SKM-1 treated with dmso at 0.1 percent for 144 hours (cell line): Measurements from ENCODE around the gene PDE4B.
"Not testable (repeated sequence)": the region's sequence is repeated elsewhere in the genome, so short reads cannot be mapped to it uniquely, and the experiment has no call there.

ENCODE experiments used
- DNase-seq: peaks from one replicate; lab custom pipeline; 2025; ENCODE audit not compliant: unreplicated experiment; lab: John Stamatoyannopoulos, UW

PDE4B gene

DNA sequence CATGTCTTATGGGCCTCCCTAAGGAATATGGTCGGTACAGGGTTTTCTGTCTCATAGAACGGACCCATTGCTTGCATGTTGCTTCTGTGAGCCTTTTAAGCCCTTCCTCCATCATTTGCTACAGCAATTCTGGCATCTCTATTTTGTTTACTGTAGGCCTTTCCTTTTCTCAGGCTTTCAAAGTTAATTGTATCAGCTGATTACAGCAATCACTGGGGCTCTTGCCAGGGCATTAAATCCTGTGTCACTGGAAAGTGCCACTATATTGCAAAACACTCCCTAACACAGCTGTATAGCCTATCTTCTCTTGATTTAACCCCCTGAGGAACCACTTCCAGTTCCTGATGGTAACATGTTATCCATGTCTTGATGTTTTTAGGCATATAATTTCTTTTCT is 156.5 kb downstream of the PDE4B start:
- no peak for DNase-seq

DNA sequence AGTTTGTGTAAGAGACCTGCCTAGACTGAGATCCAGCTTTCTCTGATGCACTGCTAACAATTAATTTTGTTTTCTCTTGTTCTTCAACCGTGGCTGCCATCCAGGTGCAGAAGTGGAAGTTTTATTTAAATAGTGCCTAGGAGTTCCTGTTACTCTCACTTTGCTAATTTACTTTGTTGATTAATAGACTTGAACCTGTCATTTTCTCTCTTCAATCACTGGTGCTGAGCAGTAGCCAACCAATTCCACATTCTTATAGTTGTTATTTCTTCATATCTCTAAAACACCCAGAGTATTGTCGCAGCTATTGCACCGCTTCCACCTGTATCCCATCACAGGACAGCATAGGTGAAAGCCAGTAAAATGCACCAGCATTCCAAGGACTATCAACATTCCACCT is 157.2 kb downstream of the PDE4B start:
- DNase-seq: no peak

DNA sequence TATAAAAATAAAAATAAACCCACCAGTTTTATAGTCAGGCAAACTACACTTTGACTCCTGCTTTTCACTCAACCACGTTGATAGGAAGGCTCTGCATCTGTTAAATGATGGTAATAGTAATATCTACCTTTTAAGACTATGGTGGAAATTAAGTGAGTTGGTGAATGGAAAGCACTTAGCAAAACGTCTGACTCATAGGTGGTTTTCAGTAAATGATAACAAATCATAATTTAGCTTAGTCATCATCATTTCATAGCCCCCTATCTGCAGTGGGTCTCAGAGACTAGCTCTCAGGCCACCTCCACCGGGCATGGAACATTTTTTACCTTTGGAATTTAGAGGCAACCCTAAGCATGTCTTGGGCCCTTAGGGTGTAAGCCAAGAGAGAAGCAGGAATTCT is 160.0 kb downstream of the PDE4B start:
- DNase-seq: no peak

DNA sequence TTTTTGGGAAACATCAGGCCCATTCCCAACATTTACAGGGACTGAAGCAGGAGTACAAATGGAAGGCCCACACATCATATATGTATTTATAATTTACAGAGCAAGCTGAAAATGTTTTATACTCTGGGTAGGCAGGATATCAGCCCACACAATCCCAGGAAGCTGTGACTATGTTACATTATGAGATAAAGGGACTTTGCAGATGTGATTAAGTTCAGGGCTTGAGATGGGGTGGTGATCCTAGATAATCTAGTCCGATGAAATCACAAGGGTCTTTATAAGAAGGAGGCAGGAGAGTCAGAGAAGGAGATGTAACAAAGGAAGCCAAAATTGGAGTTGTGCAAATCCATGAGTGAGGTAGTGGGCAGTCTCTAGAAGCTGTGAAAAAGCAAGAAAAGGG is 160.5 kb downstream of the PDE4B start:
- DNase-seq: no peak

DNA sequence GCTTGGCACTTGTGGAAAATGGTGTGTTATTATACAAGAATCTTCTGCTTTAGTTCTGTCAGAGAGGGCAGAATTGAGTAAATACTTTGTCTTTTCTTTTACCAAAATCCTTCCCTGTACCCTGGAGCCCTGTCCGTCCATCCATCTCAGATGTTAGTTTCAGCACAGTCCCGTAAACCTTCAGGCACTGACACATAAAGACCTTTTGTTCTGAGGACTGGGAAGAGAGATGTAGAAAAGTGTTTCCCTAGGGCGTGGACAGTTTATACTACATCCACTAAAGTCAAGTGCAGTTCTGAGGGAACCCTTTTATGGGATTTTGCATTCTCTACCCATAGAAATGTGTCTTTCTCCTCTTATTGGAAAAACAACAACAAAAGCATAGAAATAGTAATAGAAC is 162.4 kb downstream of the PDE4B start:
- DNase-seq: no peak

DNA sequence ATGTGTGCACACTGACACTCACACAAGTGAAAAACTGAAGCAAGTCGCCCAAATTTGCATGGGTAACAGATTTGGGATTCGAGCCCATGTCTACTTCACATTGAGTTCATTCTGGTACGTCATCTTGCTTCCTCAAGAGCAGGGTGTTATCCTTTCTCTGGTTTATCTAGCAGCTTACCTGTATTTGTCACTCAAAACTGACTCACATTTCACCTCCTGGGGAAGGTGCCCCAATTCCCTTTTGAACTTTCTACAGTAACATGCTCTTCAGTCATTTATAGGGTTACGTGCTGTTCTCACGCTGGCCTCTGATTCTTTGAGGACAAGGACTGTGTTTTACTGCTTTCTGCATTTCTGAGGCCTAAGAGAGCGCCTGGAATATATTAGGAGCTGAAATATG is 162.8 kb downstream of the PDE4B start:
- DNase-seq: no peak

DNA sequence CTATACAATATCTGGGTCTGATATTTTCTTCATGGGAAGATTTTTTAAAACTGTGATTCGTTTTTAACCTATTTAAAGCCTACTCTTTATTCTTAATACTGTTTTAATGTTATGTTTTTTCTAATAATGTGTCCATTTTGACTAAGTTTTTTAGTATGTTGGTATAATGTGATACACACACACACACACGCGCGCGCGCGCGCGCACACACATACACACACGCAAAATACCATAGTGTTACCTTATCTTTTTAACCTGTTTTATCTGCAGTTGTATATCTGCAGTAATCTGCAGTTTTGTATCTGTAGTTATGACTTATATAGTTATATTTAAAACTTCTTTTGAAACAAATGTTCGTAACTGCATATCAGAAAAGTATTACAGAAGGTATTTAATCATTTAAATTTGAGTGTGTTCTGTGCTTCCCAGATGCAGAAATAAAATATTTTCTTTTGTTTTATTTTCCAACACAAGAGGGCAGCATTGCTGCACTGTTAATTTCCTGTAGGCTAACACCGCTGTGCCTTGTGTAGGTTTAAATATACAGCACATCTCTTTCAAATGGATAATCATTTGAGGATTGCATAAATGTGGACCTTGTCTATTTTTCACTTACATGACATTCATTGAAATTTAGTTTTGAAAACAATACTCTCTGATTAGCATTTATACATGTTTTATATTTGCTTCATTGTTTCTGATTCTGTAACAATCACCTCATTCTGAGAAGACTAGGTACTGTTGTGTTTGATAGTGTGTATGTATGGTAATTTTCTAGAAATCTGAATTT is 166.1 kb downstream of the PDE4B start:
- DNase-seq: peak; percentile 49

DNA sequence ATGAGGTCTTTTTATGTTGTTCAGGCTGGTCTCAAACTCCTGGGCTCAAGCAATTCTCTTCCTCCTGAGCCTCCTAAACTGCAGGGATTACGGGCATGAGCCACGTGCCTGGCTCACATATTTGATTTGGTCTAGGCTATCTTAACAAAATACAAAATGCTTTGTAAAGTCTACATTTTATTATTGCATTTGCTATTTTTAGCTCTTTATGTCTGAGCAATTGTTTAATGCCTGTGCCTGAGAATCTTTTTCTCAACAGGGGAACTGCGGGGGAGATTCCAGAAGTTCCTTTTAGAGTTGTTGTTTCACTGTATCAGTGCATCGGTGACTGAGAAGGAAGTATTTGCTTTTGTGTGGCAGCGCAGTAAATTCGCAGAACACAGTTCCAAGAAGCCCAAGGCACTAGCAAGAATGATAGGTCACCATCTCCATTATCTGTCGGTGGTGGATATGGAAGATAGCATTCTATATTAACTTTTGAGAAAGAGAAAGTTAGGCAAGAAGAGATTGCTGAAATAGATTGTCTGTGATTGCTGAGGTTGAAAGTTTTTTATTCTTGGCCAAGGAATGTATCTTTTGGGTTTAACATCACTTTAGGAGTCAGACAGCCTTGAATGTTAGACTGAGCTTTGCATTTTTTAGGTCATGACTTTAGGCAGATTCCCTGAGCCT is 167.3 kb downstream of the PDE4B start:
- DNase-seq: no peak

DNA sequence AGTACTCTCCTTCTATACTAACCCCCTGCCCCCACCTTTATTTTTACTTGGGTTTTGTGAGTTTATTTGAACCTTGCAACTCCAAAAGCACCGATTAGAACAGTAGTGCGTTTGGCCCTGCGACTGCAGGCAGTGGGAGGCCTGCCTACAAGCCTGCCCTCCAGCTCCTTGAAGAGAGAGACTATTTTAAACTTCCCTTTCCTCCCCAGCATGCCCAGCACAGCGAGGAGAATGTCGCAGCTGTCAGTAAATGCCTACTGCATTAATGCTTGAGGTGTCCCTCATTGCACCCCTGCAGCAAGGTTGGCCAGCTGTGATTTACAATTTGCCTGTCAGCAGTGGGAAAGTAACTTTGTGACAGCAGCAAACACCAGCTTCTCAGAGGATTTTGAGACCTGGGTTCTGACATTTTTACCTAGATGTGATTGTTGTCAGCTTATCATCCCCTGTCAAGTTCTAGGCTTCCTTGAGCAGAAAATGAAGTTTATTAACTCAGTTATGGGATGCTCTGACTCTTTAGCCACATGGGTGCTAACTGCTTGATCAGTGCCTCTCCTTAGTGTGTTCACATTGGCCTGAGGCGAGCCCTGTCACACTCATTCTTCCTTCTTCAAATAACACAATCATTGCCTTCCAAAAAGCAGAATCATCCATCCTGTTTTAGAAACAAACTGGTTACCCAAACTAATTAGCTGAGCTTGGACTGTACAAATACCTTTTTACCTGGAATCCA is 170.6 kb downstream of the PDE4B start:
- DNase-seq: no peak

DNA sequence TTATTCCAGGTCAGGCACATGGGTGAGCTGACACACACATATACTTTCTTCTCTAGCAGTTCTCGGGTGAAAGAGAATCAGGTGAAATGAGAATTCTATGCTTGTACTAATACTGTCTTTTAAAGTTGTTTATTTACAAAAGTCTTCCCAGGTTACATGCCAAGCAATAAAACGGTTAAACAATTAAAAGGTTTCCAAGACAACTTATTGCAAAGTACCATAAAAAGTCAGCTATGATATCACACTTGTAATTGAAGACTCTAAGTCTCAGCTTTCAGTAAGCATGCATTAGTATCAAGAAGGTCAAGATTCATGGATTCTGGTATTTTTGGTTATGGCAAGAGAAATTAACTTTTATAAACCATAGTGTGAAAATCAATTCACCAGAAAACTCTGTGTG is 171.4 kb downstream of the PDE4B start:
- no peak for DNase-seq

DNA sequence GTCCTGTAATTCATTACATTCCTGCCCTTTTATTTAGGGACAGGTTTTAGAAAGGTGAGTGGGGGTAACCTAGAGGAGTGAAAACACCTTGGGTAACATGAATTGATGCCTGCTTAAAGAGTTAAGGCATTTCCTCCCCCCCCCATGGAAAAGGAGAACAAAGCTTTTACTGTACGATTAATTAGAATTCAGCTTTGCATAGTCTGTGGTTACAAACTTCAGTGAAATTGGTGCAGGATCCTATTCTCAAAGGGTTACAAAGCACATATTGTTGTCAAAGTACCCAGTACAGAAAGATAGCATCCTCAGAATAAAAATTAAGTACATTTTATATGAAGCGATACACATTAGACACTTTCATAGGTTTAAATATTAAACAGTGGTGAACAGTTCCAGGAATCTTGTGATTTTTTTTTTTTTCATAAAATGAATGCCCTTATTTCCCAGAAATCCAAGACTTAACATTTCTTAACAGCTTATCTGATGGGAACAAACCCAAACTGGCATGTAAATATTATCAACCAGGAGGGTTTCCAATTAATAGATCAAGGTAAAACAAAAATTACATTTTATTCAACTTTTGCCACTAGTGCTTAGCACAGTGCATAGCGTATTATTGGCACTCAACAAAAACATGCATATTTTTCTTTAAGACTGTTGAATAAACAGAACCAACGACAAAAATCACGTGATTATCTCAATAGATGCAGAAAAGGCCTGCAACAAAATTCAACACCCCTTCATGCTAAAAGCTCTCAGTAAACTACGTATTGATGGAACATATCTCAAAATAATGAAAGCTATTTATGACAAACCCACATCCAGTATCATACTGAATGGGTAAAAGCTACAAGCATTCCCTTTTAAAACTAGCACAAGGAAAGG is 172.7 kb downstream of the PDE4B start:
- no peak for DNase-seq

DNA sequence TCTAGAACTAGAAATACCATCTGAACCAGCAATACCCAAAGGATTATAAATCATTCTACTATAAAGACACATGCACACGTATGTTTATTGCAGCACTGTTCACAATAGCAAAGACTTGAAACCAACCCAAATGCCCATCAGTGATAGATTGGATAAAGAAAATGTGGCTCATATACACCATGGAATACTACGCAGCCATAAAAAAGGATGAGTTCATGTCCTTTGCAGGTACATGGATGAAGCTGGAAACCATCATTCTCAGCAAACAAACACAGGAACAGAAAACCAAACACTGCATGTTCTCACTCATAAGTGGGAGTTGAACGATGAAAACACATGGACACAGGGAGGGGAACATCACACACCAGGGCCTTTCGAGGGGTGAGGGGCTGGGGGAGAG is 174.8 kb downstream of the PDE4B start:
- DNase-seq: not testable (repeated sequence)

DNA sequence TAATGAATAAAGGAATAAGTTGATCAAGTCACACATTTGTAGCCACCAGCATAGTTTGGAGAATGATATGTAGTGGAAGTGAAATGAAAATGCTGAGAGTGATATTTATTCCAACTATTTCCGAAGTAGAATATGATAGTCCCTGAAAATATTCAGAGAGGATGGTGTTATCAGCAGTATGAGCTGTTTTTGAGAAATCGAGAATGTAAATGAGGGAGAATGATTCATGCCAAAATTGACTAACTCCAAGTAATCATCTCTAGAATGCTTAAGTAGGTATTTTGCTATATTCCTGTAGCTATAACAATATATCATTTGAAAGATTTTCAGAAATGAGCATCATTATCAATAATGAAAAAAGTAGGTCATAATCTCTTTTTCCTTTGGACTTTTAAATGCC is 178.9 kb downstream of the PDE4B start:
- no peak for DNase-seq

DNA sequence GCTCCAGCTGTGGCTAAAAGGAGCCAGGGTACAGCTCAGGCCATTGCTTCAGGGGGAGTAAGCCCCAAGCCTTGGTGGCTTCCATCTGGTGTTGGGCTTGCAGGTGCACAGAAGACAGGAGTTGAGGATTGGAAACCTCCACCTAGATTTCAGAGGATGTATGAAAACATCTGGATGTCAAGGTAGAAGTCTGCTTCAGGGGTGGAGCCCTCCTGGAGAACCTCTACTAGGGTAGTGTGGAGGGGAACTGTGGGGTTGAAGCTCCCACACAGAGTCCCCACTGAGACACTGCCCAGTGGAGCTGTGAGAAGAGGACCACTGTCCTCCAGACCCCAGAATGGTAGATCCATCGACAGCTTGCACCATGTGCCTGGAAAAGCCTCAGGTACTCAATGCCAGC is 183.0 kb downstream of the PDE4B start:
- DNase-seq: no peak

DNA sequence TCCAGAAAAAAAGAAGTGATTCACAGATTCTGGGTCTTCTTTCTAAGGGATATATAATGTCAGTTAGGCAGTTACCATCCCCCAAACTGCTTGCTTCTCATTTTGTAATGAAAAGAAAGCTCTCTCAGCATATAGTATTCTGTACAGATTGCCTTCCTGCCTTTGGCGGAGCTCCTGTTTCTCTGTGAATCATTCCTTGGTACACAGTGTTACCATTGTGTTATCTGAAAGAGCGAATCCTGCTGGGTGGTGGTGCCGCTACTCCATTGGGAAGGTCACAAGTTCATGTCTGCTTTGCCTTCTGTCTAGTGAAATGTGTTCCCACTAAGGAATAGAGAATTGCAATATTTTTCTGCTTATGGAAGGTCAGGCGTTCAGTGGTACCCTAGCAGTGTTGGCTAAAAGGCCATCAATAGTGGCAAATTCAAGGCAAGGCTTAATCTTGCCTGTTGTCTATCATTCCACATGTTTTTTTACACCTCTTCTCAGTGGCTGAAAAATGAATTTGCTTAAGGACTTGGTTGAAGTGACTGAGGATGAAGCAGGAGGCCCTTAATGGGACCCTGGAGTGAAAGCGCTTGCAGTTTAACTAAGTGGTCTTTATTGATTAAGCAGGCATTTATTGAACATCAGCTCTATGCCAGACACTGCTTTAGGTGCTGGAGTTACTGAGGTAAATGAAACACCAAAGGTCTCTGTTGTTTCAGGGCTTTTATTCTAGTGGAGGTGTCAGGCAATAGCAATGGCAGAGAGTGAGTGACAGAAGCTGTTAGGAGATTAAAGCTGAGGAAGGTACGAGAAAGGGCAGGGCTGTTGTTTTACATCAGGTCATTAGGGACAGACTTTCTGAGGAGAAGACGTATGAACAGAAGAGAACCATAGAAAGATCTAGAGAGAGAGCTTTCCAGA is 186.7 kb downstream of the PDE4B start:
- no peak for DNase-seq

DNA sequence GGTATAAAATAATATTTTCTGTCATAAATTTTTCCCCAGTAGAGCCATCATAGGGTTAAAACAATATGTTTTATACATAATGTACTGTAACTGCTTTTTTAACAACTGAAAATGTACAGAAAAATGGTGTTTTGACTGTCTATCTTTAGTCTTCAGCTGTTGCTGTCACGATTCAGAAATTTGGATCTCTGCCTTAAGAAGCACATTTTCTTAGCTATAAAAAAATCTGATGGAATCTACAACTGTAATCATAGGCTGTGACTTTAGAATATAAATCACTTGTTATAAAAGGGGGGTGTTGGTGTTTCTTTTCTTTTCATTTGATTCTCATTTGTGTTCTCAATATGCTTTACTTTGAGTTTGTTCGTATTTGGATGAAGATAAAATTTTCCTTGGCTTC is 187.5 kb downstream of the PDE4B start:
- no peak for DNase-seq

DNA sequence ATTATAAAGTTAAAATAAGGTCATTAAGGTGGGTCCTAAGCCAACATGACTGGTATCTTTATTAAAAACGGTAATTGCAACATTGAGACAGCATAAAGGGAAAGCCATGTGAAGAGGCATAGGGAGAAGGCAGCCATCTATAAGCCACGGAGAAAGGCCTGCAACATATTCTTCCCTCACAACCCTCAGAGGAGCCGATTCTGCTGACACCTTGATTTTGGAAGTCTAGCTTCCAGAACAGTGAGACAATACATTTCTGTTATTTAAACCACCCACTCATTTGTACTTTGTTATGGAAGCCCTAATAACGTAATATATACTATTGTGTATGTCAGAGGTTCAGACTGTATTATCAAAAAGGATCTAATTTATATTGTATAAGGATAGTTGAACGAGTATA is 190.8 kb downstream of the PDE4B start:
- DNase-seq: no peak

DNA sequence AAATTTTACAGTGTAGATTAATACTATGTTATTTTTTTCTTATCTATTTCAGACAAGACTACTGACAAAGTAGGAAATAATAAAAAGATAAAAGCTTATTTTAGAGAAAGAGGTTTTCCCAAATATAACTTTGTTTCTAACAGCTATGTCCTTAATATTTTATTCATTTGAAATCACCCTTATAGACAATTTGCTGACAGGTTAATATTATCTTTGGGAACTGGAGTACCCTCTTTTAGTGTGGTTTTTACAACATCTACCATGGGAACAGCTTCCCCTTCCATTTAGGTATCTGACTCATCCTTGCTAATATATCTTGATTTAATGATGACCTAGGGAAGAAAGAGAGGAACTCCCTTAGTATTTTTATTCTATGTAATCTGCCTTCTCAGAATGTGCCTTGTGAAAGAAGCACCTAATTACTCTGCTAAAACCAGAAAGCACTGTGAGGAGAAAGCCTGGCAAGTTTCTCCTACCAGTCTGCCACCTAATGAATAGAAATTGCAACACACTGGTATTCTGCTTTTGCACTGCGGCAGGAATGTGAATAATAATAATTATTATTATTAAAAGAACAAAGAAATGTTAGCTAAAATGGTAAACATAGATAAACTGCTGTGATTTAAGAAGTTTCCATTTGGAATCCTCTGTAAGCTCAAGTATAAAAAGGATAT is 192.8 kb downstream of the PDE4B start:
- no peak for DNase-seq

DNA sequence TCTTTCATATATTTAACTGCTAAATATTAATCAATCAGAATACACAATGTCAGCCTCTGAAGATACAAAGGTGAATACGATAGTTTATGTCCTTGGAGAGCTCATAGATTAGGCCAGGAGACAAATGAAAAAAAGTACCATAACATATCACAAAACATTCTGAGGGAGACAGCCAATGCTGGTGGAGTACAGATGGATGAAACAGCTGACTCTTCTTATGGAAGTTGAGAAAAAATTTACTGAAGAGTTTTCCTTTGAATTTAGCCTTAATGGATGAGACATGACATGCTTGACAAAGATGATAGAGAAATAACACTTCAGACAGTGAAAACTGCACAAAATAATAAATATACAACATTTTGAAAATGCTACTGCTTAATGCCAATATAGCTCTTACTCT is 193.5 kb downstream of the PDE4B start:
- DNase-seq: no peak

DNA sequence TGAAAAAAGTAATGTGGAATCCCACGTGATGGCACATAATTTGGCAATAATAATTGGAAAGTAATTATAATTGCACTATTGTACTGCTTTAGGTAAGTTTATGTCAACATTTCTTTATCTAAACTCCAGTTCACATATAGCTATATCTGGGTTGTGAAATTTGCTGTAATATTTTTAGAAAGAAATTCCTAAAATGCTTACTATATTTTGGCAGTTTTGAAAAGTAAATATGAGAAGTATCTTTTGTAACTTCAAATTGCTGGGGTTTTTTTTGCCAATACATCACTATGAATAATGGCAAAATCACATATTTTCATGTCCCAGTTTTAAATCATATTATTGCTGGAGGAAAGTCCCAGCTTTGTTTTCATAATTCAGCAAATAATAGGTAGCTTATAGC is 197.5 kb downstream of the PDE4B start:
- no peak for DNase-seq
